Measurements from ENCODE around the gene MMP23B.
"Not testable (repeated sequence)": the region's sequence is repeated elsewhere in the genome, so short reads cannot be mapped to it uniquely, and the experiment has no call there.

MMP23B gene

DNA sequence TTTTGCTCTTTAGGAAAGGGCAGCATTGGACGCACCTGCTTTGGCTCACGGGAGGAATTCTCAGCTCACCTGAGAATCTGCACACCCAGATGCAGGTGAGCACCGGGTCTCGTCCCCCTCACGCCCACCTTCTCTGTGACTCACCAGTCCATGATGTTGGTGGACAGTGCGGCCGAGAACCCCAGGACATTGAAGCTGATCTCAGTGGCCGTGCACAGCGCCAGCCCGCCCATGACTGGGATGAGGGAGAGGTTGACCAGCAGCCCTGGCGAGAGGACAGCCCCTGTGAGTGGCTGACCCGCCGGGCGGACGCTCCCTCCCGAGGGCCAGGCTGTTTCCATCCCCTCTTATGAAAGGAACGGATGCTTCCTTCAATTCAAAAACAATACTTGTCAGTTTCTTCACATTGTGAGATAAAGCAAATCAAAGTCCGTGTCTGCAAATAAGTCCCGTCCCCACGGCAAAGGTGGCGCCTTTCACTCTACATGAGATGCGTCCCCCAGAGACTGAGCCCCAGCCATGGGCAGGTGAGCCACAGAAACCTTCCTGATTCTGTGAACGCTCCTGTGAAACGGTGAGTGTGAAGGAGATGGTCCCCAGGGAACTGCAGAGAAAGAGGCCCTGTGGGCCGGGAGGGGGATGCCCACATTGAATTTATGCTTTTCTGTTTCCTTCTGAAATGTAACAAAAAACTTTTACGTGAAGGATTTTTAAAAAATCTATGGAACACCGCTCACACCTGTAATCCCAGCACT lies 39.6 kb downstream of the MMP23B start:
- no peak for DNase-seq

DNA sequence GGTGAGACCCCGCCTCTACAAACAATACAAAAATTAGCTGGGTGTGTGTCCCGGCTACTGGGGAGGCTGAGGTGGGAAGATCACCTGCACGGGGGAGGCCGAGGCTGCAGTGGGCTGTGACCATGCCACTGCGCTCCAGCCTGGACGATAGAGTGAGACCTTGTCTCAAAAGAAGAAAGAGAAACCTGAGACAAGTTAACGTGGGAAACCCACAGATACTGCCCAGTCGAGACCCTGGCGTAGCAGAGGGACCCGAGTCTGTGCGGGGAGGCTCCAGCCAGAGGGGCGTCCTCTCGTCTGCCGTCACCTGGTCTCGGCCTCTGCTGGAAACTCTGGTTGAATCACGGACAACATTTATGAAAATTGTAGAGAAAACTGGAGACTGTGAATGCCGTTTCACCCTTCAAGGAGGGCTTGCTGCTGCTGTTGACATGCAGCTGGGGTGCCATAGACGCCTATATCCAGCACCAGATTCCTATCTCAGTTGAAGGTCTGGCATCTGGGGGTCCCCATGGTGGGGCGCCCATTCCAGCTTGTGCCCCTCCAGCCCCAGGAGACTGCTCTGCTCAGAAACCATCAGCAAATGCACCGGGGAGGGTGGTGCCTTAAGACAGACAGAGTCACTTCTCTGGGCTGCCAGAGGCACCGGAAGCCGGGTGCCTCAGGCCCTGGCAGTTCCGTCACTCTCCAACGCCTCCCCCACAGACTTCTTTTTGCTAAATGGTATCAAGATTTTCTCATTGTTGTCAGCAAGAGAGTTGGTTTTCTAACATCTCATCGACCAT lies 40.4 kb downstream of the MMP23B start:
- DNase-seq: no peak

DNA sequence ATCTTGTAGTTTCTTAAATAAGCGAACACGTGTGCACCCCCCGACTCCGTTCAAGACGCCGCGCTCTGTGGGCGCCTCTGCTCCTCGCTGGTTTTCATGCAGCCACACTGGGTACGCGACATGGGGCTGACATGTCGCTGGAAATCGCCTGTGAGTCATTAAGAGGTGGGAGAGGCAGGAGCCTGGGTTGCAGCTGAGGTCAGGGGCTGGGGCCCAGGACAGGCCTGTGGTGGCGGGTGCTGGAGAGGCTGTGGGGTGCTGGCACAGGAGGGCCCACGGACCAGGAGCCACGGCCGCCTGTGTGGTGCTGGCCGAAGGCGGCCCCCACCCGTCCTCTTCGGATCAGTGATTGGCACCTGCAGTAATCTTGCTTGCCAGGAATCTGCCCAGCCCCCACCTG lies 42.8 kb downstream of the MMP23B start:
- not testable (repeated sequence) for DNase-seq

DNA sequence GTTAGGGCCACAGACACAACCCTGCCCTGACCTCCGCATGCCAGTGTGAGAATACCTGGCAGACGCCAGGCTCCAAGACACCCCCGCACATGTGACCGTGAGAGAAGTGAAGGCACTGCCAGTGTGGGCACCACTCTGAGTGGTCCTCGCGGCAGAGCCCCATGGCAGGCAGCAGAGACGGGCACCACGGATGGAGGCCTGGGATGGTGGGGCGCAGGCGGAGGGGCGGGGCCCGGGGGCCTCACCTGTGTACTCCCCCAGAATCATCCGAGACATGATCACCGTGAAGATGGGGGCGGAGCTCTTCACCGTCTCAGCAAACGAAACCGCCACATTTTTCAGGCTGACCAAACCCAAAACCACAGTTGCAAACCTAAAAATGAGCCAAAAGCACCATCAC lies 43.2 kb downstream of the MMP23B start:
- DNase-seq: not testable (repeated sequence)

DNA sequence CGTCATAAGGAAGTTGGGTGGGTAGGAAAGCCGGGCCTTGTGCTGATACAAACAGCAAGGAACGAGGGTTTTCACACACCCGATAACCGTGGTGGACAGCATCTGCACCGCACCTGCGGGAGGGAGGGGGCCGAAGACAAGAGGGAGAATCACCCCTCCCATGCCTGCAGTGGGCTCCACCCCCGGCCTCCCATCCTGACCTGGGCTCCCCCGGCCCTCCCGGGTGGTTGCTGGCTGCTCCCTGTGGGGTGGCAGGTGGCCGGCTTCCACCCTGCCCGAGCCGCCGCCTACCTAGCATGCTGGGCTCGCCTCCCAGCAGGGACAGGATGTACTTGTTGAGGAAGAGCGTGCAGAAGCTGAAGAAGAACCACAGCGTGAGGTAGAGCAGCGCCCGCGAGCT lies 44.1 kb downstream of the MMP23B start:
- not testable (repeated sequence) for DNase-seq

DNA sequence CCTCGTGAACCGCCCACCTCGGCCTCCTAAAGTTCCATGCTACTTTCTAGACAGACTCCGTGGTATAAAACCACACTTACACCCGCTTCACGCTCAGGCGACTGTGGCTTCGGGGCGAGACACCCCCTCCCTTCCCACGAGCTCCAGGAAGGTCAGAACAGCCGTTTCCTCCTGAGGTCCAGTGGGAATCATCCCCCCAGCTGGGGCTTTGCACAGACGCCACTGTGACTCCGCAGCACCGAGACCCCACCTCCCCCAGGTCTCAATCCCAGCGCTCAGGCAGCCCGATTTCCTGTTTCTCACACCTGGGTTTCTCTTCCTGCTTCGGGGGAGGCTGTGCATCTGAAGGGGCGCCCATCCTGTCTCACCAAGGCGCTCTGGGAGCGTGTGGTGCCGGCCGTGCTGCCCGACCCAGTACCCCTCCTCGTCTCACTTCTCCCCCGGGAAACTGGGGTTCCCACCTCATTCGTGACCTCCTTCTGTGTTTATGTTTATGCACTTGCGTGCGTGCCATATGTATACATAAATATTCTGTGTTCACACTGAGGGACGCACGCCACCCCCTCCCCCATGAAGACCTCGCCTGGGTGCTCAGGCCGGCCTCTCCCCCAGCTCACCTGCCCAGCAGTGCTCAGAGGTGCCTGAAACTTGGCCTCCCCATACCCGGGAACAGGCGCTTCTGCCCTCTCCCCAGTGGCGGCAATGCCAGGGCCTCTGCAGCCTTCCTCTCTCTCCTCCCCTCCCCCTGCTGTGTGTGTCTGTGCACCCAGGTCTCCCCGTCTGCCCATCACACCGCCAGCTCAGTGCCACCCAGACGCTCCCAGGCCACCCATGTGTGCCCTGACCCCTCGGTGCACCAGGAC lies 46.0 kb downstream of the MMP23B start:
- no peak for DNase-seq

DNA sequence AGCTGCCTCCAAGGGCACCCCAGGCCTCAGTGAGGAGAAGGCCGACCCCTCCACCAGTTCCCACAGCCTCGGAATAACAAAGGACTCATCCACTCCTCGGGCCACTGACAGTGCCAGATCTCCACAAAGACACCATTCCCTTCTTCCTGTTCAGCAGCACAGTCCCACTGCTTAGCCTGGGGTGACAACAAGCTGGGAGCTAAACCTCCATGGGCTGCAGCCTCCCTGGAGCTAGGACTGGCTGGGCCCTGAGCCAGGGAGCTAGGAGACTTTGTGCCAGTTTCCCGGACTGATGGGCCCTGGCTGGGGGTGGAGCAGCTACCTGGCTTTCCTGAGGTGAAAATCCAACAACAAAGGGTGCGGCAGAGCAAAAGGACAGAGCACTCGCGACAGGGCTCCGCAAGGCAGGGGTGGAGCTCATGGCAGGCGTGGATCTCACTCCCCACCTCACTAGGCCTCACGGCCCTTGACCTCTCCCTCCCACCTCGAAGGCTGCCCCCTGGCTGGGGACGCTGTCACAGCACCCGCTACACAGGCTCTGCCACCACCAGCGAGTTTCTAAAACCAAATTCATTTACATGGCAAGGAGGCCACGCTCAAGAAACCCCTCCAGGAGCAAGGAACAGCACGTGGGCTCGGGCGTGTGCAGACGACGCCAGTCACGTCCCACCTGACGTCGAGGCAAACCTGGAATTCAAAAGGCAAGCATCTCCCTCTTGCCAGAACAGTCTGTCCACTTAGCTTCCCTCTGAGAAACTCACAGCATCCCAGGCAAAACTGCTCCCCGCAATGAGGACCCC lies 46.8 kb downstream of the MMP23B start:
- DNase-seq: no peak

DNA sequence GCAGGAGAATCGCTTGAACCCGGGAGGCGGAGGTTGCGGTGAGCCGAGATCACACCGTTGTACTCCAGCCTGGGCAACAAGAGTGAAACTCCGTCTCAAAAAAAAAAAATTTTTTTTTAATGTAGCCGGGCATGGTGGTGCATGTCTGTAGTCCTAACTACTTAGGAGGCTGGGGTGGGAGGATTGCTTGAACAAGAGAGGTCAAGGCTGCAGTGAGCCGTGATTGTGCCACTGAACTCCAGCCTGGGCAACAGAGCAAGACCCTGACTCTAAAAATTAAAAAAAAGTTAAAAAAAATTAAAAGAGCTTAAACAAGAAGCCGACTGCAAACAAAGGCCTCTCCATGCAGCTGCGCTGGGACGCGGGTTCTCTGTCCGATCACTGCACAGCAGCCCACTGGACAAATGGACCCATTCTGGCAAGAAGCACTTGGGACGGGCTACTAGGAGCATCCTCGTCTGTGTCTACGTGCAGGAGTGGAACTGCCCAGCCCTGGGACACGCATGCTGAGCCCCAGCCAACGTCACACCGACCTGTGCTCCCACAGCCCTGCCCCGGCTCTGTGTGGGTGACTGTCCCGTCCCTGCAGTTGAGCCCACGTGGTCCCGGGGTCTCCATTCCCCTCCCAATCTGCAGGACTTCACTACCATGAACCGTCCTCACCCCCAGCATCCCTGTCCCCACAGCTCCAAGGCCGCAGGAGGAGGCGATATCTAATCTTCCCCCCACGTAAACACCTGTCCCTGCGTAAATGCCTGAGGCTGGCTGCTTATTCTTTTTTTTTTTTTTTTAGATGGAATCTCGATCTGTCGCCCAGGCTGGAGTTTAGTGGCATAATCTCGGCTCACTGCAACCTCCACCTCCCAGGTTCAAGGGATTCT lies 48.3 kb downstream of the MMP23B start:
- no peak for DNase-seq

DNA sequence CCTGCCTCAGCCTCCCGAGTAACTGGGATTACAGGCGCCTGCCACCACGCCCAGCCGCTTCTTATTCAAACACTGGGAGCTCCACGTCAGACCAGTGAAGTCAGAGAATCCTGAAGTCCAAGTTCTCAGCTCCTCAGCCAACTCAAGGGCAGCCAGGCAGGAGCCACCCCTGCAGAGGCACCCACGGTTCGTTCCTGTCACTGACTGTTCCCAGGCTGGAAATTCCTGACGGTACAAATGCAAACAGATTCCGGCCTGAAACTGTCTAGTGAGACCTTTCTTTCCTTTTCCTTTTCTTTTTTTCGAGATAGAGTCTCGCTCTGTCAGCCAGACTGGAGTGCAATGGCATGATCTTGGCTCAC lies 48.9 kb downstream of the MMP23B start:
- no peak for DNase-seq

DNA sequence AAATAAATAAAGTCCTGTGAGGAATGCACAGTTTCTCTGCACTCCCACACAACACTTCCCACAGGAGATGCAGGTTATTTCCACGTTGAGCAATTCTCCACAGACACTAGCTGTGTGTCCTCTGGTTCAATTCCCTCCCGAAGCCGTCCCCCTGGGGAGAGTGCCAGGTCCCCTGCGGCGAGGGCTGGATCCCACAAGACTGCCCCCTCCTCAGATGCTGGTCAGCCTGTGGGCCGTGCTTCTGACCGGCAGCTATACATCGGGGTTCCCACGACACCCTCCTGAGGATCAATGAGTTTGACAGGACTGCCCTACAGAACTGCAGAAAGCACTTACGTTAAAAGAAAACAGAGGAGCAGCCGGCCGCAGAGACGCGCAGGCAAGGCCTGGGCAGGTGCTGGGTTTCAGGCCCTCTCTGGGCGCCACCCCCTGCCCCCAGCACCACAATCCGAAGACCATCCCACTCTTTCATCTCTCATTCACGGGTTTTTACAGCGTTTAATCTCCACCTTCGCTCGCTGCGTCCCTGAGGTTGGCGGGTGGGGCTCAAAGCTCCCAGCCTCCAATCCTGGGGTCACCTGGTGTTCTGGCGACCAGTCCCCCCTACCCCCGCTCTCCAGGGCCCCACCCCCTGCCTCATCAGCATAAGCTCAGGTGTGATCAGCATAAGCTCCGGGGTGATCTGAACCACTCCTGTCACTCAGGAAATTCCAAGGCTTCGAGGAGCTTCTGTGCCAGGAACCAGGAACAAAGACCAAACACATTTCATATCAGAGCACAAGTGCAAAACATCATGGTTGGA lies 51.3 kb downstream of the MMP23B start:
- DNase-seq: no peak
